D721Med (cell line): ENCODE data around the gene SOD3.

Experiments
- DNase-seq: peaks from one replicate; pipeline ENCODE4 v3.0.0; 2011; ENCODE audit warnings: low spot score; ENCODE audit not compliant: insufficient read length
- FAIRE-seq: peaks from 2 replicates; lab custom pipeline; 2011; peaks lifted over from hg19 to GRCh38; lab: Jason Lieb, UNC
- TF ChIP-seq, protein P1 (sequence below): IDR thresholded peaks from 2 replicates; pipeline ENCODE4 v1.5.1; 2012; ENCODE audit warnings: mild to moderate bottlenecking, control low read depth; ENCODE audit not compliant: insufficient read depth; ENCODE audit errors: missing control alignments

SOD3 gene

GRCh38 chr4:24775032-24775605 lies 20.3 kb upstream of the SOD3 start:
- DNase-seq (no peak), FAIRE-seq (no peak)
- TF ChIP-seq, protein P1, sequence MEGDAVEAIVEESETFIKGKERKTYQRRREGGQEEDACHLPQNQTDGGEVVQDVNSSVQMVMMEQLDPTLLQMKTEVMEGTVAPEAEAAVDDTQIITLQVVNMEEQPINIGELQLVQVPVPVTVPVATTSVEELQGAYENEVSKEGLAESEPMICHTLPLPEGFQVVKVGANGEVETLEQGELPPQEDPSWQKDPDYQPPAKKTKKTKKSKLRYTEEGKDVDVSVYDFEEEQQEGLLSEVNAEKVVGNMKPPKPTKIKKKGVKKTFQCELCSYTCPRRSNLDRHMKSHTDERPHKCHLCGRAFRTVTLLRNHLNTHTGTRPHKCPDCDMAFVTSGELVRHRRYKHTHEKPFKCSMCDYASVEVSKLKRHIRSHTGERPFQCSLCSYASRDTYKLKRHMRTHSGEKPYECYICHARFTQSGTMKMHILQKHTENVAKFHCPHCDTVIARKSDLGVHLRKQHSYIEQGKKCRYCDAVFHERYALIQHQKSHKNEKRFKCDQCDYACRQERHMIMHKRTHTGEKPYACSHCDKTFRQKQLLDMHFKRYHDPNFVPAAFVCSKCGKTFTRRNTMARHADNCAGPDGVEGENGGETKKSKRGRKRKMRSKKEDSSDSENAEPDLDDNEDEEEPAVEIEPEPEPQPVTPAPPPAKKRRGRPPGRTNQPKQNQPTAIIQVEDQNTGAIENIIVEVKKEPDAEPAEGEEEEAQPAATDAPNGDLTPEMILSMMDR = no peak

DNA sequence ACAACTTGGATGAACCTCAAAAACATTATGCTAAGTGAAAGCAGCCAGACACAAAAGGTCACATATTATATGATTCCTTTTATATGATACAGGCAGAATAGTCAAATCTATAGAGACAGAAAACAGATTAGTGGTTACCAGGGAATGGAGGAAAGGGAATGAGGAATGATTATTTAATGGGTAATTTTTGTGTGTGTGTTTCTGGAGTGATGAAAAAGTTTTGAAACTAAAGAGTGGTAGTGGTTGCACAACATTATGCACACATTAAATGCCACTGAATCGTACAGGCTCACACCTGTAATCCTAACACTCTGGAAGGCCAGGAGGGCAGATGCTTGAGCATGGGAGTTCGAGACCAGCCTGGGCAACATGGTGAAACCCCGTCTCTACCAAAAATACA lies 19.6 kb upstream of the SOD3 start:
- FAIRE-seq (no peak), DNase-seq (no peak)
- TF ChIP-seq, protein P1 = no peak

DNA sequence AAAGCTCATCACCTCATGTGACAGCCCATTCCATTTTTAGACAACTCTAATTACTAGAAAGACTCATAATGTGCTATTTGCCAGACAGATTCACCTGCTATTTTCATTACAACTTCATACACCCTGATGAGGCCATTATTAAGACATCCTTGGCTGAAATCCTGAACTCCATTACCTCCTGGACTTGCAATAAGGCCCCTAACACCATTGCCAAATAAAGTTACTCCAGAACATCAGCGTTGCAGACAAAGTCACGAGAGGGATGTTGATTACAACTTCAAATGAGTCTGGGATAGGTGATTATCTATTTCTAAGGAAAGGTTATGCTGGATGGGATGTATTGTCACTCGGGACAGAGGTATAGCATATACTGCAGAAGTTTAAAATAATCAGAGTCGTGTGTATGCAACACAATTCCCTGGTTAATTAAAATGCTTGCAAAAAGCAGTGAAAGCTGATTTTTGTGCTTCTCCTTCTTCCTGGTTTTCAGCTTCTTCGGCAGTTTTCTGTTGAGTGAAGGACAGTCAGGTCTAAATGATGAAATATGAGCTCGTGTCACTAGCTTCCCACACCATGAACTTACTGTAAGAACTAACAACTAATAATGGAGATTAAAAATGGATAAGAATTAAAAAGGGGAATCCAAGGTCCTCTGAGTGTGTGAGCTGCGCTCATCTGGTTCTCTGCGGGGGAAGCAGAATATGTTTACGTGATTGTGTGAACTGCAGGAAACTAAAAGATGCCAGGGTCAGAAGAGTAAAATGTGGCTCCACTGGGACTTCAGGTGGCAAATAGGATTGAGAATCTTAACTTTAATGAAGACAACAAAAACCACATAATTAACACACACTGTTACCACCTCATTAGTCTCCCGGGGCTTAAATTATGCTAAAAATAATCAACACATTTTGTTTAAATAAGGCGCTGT lies 17.6 kb upstream of the SOD3 start:
- TF ChIP-seq, protein P1 = no peak
- DNase-seq (no peak), FAIRE-seq (no peak)

GRCh38 chr4:24778464-24779225 lies 16.7 kb upstream of the SOD3 start:
- DNase-seq (no peak), FAIRE-seq (no peak)
- TF ChIP-seq, protein P1 = no peak

DNA sequence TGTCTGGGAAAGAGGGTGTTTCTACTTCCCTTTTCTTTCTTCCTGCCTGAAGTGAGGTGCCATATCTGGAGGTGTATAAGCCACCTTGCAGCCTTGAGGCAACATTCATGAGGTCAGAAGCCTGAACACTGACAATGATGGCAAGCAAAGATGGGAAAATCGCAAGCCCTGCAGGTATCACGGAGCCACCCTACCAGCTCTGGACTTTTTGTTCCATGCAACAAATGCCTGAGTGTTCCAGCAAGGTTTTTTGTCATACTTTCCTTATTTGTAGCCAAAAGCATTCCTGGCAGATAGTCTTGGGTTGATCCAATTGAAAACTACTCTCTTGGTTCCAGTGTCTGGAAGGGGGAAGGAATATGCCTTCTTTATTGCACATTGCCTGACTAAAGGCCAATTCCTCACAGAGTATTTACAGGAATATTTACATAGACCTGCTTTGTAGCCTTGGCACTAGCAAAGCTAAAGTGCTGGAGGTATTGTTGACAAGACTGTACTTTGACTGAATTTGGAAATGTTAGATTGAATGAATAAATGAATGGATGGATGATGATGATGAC lies 14.4 kb upstream of the SOD3 start:
- TF ChIP-seq, protein P1 = no peak
- FAIRE-seq (no peak), DNase-seq (no peak)

DNA sequence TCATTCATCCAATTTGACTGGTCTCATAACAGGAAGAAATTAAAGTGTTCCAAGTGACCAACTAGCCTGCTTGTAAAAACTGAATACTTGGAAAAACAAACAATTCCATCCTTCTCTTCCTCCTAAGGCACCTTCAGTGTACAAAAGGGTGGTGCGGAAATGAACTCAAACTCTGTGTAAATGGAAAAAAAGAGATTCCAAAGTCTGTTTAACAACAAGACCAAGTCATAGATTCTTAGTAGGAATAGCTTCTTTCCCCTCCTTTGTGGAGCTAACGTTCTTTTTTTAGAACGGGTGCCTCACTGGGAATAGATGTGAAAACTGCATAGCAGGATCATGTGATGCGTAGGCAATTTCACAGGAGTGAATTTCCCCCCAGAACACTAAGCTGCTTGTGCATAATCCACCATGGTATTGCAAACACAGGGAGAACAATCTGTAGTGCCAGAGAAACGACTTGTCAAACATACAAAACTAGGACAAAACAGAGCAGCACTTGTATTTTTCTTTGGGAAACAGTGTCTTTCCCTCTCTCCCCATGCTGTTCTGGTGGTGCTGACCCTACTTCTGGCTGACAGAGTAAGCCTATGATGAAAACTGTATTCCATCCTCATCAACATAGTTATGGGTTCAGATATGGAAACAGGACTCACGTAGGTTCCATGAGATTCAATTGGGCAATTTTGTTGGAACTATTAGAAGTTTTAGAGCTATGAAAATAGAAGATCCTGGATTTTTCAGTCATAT lies 13.2 kb upstream of the SOD3 start:
- TF ChIP-seq, protein P1 = no peak
- DNase-seq (no peak), FAIRE-seq (no peak)
